UCSD-AML1 (cell line): ENCODE measurements around the gene MRPL40.
A peak's percentile ranks its signal among the peaks of the same experiment; 100 is the strongest.
"Not testable (repeated sequence)": the region's sequence is repeated elsewhere in the genome, so short reads cannot be mapped to it uniquely, and the experiment has no call there.

Experiments
- DNase-seq: peaks from one replicate; lab custom pipeline; 2025; ENCODE audit not compliant: unreplicated experiment; lab: John Stamatoyannopoulos, UW

Gene MRPL40

DNA sequence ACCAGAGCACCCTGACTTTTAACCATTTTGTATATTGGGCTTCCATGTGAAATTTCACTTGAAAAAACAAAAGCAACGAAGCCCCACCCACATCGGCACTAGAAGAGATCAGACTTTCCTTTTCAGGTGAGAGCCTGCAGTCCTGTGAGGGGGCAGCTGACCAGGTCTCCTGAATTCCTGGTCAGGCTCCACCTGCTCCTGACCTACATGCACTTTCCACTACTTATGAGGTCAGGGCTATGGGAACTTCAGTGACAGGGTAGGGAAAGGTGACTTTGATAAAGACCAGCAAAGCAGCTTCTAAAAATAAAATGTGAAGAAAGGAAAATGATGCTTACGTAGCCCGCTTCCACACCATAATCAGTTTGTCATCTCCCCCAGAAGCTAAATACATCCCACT is 25.5 kb upstream of the MRPL40 start:
- DNase-seq: no peak

DNA sequence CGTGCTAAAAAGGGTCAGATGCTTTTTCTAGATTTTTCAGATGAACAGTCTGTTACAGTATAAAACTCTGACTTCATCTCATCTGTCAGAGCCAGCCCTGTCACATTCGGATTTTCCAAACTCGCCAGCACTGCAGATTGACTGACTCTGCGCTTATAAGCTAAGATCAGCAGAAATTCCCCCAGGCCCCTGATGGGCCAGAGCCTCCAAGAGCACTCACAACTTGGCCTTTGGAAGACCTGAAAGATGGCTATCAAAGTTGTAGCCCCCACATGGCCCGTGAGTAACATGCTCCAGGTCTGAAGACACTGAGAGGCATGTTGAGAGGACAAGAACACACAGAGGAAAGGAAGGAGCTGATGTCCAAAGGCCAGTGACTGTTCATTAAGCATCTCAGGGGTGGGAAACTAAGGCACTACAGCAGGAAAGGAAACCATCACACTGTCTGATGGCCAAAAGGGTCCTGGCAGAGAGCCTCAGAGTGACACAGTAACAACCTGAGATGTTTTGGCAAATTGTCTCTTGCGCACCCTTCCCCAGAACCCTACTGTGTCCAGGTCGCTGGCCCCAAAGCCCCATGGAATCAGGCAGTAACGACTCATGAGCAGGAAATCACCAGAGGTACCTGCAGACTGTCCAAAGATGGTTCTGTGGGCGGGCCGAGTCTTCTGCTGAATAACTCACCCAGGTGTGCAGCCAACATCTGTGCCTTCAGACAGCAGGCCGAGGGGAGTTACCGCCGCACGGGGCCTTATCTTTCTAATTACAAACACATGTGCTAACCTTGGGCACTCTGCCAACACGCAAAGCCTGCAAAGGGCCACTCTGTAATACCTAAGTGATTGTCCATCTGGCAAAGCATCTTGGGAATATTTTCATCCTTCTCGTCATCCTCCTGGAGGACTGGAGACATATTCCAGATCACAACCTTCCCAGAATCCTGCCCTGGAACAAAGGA is 24.4 kb upstream of the MRPL40 start:
- no peak for DNase-seq

DNA sequence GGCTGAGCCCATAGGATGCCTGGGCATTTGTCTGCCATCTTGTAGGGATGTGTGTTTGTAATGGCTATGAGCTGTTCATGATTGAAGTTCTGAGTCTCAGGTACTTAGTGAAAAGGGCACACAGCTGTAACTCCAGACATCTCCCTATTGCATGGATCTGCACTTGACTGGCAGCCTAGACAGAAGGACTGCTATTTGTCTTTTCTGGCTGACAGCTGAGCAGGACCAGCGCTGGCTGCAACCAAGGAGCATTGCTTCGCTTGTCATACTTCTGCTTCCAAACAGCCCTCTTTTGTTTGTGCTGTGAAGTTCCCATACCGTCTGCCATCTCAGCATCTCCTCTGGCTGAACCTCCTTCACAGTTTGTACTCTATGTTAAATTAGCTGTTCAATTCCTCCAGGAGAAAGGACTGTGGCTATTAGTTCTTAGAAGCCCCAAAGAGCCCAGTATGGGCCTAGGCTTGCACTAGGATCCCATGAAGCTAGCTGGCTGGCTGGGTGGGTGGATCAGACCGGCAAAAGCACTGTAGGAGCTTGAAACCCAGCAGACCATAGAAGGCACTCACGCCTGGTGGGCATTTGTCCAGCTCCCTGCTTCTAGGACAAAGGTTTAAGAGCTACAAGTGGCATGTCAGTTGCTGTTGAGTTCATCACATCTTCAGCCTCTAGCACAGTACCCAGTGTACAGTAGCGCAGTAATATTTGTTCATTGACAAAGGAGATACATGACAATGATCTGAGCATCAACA is 21.2 kb upstream of the MRPL40 start:
- DNase-seq: no peak

DNA sequence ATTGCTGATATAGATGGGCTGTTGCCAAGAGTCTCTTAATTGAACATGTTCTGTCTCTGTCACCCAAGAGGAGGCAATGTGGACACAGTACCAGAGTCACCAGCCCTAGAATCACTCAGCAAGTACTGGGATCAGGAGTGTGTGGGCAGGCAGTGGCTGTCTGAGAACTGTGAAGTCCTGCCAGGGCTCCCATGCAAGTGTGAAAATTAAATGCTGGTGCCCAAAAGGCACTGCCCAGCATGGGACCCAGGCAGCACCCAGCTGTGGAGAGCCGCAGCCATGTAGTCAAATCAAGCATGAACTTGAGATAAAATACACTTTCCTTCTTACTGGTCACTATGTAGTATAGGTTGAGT is 20.7 kb upstream of the MRPL40 start:
- no peak for DNase-seq

DNA sequence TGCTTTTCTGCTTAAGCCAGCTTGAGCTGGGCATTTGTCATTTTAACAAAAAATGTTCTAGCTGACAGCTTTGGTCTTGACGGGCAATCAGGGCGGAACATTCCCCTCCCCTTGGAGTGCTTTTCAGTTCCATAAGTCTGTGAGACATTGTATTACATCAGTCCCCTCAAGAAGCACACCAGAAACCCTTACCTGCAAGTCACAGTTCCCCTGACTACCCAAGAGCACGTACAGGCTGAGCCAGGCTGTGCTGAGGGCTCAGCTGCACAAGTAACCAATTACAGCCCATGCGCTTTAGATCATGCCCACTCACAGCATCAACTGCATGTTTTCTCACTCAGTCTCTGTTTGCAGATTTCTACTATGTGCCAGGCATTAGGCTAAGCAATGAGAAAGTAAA is 19.9 kb upstream of the MRPL40 start:
- no peak for DNase-seq

DNA sequence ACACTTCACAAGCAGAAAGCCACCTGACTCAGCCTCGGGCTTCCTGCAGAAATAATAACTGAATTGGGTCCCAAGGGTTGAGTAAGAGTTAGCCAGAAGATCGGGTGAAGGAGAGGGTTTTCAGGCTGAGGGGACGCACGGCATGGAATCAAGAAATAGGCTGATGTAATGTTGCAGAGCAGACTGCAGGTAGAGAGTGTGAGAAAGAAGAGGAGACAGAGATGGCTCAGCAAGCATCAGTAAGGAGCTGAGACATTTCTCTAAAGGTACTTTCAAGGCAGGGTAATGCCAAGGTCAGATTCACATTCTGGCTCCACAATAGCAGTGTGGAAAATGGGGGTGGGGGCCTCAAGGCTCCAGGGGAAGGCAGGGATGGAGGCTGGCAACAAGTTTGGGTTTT is 19.4 kb upstream of the MRPL40 start:
- DNase-seq: no peak

DNA sequence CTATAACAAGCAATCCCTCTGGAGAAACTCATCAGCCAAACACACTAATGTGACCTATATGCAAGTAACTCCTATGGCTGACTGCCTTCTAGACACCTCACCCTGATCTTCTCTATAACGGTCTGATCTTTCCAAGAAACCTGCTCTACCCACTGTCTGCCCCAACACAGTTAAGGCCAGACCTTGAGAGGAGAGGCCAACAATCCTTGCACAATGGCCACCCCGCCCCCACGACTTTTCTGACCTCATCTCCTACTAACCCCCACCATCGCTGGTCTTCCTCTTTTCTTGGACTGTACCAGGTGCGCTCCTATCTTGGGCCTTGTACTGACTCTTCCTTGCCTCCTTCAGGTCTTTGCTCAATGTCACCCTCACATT is 13.3 kb upstream of the MRPL40 start:
- no peak for DNase-seq

DNA sequence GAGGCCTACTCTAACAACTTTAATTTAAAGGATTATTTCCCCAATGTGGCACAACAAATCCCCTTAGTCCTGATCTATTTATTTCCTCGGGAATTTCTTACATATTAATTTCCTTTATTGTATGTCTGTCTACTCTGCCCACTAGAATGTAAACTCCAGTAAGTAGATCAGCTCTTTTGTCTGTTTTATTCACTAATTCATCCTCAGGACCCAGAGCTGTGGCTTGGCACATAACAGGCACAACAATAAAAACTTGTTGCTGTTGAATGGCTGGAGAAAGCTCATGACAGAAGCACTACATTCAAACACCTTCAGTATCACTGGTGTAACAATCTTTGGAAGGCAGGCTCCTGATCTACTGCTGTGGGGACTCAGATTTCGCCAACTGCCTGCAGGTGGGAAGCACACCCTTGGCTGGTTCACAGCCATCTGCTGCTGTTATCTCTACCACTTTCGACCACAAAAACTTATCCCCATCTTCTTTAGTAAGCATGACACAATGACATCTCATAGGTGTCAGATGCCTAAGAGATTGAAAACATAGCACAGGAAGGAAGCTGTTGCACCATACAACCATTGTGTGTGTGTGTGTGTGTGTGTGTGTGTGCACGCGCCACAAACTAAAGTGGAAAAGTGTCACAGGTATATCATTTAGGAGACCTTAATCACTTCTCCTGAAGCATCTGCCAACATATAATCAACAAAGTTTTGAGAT is 12.7 kb upstream of the MRPL40 start:
- no peak for DNase-seq

DNA sequence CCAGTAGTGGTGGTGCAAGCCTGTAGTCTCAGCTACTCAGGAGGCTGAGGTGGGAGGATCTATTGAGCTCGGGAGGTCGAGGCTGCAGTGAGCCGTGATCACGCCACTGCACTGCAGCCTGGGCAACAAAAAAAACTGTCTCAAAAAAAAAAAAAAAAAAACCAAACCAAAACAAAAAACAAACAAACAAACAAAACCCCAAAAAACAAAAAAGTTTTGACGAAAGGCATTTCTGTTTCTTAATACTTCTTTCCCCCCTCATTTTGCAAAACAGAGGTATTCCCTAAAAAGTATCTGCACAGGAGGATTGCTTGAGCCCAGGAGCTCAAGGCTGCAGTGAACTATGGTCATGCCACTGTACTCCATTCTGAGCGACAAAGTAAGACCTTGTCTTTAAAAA is 12.0 kb upstream of the MRPL40 start:
- no peak for DNase-seq

DNA sequence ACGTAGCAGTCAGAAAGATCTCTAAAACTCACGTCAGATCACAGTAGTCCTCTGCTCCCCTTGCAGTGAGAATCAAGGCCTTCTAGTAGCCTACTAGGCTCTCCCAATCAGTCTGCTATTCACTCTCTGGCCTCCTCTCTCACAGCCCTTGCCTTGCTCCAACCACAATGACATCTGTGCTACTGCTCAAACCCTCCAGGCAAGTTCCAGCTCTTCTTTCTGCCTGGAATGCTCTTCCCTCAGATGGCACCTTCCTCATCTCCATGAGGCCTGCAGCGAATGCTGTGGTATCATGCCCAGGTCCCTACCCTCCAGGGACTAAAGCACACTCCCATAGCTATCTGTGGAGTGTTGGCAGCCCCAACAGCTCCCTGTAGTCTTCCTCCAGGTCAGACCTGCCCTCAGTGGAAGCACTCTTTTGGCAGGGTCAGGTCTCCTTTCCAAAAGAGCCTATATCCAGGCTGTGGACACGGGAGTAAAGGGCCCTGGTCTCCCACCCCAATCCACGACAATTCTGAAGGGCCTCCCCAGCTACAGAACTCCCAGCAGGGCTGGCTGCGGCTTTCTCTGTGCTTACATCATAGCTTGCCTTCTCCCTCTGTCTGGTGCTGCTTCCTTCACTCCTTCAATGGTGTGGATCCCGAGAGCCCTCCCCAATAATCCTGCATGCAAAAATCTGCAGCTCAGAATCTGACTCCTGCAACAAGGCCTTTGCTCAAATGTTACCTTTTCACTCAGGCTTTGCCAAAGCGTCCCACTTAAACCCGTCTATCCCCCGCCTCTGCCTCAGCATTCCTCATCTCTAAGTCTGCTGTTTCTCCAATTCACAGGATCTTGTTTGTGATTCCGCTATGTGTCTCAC is 9.7 kb upstream of the MRPL40 start:
- no peak for DNase-seq

DNA sequence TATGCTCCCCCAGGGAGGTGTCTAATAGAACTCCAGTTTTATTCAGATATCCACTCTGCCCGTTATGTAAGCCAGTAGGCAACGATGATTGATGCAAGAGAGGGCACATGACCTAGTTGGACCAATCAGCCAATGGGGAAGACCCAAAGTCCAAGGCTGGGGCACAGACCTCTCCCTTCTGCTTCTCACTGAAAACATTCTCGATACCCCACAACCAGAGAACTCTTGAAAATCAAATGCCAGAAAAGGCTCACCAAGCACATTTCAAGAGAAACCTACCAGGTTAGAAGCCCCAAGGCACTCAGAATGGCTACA is 8.2 kb upstream of the MRPL40 start:
- DNase-seq: no peak

DNA sequence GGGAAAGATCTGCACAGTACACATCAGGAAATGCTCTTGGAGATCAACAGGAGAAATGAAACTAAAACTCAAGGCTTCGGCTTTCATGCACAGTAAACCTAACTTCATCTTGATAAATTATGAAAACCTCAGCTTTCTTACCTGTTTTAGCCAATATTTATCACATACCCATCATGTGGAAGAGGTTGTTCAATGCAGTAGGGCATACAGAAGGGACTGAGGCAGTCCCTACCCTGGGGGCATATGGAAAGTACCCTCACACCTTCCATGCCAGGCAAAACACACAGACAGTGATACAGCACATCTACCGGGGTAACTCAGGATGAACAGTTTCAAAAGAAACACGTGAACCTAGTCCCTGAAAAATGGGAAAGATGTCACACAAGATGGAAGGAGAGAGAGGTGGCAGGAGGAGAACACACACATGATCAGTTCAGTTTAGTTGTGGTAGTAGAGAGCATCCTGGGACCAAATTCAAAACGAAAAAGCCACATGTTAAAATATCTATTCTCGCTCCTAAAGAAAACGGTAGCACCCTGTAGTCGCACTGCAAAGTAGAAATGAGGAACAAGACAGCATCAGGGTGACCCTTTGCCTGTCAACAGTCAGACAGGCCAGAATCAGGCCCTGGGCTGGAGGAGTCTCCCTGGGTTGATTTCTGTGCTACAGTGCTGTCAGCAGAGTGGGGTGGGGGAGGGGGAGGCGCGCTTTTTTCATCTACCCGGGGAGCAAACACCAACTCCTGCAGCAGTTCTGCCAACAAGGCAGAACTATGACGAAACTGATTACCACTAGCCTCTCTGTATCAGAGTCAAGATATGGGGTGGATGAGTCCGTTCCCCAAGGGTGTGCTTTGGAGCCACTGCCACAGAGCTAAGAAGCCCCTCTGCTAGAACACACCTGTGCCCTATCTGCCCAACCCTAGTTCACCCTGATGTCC is 2.1 kb upstream of the MRPL40 start:
- peak; percentile 44 for DNase-seq

DNA sequence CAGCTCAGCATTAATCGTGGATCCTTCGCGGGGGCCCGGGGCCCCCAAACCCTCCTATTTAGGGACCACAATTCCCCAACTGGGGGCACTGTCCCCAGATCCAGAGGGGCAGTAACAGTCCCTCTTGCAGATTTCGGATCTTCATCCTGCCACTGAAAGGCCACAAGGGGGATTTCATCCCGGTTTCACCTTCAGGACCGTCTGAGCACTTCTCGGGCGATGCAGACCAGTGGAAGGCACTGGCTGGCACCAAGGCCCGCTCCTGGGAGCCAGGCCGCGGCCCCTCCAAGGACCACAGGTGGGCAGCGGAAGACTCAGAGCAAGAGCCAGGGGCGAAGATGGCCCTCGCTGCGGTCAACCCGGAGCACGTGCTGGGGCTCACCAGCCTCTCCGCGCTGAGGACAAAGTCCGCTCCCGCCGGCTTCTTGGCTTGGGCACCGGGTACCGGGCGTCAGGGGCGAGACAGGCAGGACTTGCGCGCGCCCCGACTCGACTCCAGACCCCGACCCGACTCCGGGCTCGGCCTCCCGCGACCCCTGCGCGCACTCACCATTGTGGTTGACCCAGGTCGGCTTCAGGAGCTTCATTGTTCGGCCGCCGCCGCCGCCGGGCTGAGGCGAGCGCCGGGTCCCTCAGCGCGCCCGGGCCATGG is 1.3 kb upstream of the MRPL40 start:
- DNase-seq: no peak

DNA sequence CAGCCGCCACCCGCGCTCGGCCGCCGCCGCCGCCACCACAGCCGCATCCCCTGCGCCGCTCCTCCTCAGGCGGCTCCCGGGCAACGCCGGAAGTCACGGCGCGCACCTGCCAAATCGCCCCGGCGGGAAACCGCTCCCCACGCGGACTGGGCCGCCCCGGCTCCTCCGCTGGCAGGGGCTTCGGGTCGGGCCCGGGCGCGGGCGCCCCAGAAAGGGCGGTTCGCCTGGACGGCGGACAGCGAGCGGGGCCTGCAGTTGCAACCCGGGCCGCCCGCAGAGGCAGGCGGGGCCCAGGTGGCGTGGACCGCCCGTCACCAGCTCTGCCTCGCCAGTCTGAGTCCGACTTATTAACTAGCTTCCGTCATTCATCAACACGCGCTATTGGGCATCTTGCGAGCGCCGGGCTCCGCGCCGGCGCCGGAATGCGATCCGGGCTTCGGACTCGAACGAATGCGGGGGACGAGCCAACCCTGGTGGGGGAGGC is 654 bp upstream of the MRPL40 start, which contains the start of gene HIRA:
HIRA (minus strand) TSS at position 85 of the 484 bp plus-strand sequence. CDS start 257 bp downstream, outside the sequence.
- DNase-seq: peak; percentile 86

DNA sequence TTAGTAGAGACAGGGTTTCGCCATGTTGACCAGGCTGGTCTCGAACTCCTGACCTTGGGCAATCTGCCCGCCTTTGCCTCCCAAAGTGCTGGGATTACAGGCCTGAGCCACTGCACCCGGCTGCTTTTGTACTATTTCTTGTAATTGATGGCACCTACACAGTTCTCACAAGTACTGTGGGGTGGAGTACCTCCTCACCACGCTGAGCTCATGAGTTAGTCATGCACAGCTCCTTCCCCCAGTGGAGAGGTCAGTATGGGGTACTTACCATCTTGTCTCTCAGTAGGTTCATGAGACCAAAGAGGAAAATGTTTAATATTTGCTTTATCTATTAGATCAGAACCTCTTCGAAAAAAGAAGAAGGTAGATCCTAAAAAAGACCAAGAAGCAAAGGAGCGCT is 2.1 kb downstream of the MRPL40 start:
- no peak for DNase-seq

DNA sequence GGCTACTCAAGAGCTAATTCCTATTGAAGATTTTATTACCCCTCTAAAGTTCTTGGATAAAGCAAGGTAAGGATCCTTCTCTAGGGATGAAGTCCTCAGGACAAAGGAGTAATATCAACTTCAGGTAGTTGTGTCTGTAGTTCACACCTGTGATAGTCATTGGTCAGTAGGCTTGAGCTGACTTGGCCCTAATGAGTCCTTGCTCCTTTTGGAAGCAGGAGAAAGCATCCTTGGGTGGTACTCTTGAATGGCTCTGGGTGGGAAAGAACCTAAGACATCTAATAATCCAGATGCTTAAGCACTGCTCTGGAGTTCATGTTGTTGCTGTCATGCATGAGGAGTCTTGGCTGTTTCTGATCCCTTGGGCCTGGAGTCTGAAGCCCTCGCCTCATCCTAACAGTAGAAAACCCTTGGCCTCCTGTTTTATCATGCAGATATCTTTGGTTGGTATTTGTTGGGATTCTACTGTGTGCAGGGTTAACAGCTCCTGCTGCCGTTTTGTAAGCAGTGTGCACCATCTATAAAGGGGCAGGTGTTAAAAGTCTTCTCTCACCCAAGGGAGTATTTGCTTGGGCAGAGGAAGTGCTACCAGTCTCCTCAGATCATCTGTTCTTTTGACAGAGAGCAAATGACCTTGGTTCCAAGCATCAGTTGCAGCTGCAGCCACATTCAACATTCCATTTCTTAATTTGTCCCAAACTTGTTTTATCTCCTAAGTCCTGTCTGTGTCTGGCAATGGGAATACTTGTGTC is 2.7 kb downstream of the MRPL40 start:
- DNase-seq: no peak

DNA sequence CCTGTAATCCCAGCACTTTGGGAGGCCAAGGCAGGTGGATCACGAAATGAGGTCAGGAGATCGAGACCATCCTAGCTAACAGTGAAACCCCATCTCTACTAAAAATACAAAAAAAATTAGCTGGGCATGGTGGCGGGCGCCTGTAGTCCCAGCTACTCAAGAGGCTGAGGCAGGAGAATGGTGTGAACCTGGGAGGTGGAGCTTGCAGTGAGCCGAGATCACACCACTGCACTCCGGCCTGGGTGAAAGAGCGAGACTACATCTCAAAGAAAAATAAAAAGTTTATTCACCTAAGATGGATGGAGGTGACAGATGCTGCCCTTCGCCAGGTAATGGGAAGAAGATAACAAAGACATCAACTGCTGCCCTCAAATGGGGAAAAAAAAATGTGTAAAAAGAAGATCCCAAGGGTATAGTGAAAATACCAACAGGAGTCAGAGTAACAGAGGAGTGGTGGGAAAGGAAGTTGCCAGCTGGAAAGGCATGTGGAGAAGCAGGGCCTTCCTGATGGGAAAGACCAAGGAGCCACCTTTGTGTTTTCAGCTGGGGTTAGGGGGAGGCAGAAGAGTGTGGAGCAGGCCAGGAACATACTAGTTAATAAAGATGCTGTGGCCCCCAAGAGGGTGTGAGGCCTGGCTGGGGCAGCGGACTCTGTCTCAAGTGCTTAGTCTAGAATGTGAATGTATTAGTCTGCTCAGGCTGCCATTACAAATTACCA is 4.3 kb downstream of the MRPL40 start:
- DNase-seq: not testable (repeated sequence)

DNA sequence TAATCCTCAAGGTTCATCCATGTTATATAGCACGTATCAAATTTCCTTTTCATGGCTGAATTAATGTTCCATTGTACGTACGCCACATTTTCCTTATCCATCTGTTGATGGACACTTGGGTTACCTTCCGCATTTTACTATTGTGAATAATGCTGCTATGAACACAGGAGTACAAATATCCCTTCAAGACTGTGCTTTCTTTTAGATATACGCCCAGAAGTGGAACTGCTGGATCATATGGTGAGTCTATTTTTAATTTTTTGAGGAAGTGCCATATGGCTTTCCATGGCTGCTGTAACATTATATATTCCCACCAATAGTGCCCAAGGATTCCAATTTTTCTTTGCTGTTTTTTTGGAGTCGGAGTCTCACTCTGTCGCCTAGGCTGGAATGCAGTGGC is 6.0 kb downstream of the MRPL40 start:
- DNase-seq: no peak
